SK-N-SH (cell line): ENCODE measurements around the gene PARK7. TPM values are rescaled to one million over a fixed set of nuclear protein-coding genes. Genes with fewer than 3 reads are reported as not detected.

Source experiments
- CTCF ChIA-PET: fragments of 300-600, 350-600 bp; formaldehyde crosslinking; extraction: SDS; loops from one replicate; lab custom pipeline; 2021; lab: Yijun Ruan, JAX
- POLR2A ChIA-PET: fragments of 350-600 bp; sonication (Branson Sonifier 250); formaldehyde crosslinking; extraction: SDS; loops from one replicate; lab custom pipeline; 2020; ENCODE audit warnings: antibody characterized with exemption, inconsistent platforms; lab: Yijun Ruan, JAX
- DNase-seq: peaks from one replicate; pipeline ENCODE4 v3.0.0; 2012
- H2AFZ ChIP-seq: fragments of 200-600 bp; sonication (generic); 2 replicates; pipeline ENCODE4 v1.8.1; 2016; ENCODE audit warnings: antibody characterized with exemption, mild to moderate bottlenecking, low read depth
- H3F3A ChIP-seq: fragments of 200-600 bp; sonication (generic); replicated peaks from 2 replicates; pipeline ENCODE3; 2016; ENCODE audit warnings: antibody characterized with exemption, mild to moderate bottlenecking; ENCODE audit not compliant: insufficient read depth
- H3K27ac ChIP-seq, 2 experiments: fragments of 200-500 bp in 1 of 2; fragments of 200-600 bp in 1 of 2; sonication (Bioruptor generic) in 1 of 2; sonication (generic), shearing (Covaris generic) in 1 of 2; 2 replicates each; pipeline versions ENCODE4 v1.5.1 to v1.6.1; 2014 to 2016; ENCODE audit warnings: low read depth in 2 of 2, inconsistent platforms in 1 of 2, low read length in 1 of 2, mild to moderate bottlenecking in 1 of 2, mixed read lengths in 1 of 2
- H3K27me3 ChIP-seq: fragments of 200-600 bp; sonication (generic), shearing (Covaris generic); 2 replicates; pipeline ENCODE4 v1.6.1; 2016; ENCODE audit warnings: mixed run types; ENCODE audit not compliant: insufficient read depth
- H3K36me3 ChIP-seq, 2 experiments: fragments of 200-500 bp in 1 of 2; fragments of 200-600 bp in 1 of 2; sonication (Bioruptor generic) in 1 of 2; sonication (generic) in 1 of 2; replicated peaks in 1 of 2; 2 replicates each; pipeline versions ENCODE3 to v1.5.1; 2014 to 2016; ENCODE audit warnings: low read length in 1 of 2, mild to moderate bottlenecking in 1 of 2; ENCODE audit not compliant: insufficient read depth in 2 of 2, control insufficient read depth in 1 of 2
- H3K4me1 ChIP-seq, 2 experiments: fragments of 200-500 bp in 1 of 2; fragments of 200-600 bp in 1 of 2; sonication (Bioruptor generic) in 1 of 2; sonication (generic), shearing (Covaris generic) in 1 of 2; 2 replicates each; pipeline versions ENCODE4 v1.5.1 to v1.6.1; 2014 to 2016; ENCODE audit warnings: low read depth in 1 of 2, low read length in 1 of 2, mixed run types in 1 of 2; ENCODE audit not compliant: insufficient read depth in 2 of 2, control insufficient read depth in 1 of 2
- H3K4me2 ChIP-seq: fragments of 200-600 bp; sonication (generic), shearing (Covaris generic); 2 replicates; pipeline ENCODE4 v1.6.1; 2017; ENCODE audit warnings: mixed run types
- H3K4me3 ChIP-seq, 2 experiments: fragments of 200-500 bp in 1 of 2; fragments of 200-600 bp in 1 of 2; sonication (Bioruptor generic) in 1 of 2; sonication (generic), shearing (Covaris generic) in 1 of 2; 2 replicates each; pipeline versions ENCODE4 v1.5.1 to v1.8.1; 2014 to 2016; ENCODE audit warnings: low read depth in 2 of 2, inconsistent platforms in 1 of 2, low read length in 1 of 2, mild to moderate bottlenecking in 1 of 2, mixed read lengths in 1 of 2, moderate library complexity in 1 of 2
- H3K79me2 ChIP-seq: fragments of 200-600 bp; sonication (generic); 2 replicates; pipeline ENCODE4 v1.8.1; 2017; ENCODE audit warnings: mild to moderate bottlenecking; ENCODE audit not compliant: insufficient read depth
- H3K9ac ChIP-seq: fragments of 200-600 bp; sonication (generic); 2 replicates; pipeline ENCODE4 v1.6.1; 2017; ENCODE audit warnings: mixed run types
- H3K9me2 ChIP-seq: fragments of 200-600 bp; sonication (generic); 2 replicates; pipeline ENCODE4 v1.6.1; 2017; ENCODE audit warnings: mixed run types
- H3K9me3 ChIP-seq: fragments of 200-600 bp; sonication (generic); 2 replicates; pipeline ENCODE4 v1.6.1; 2017; ENCODE audit warnings: mixed run types, mild to moderate bottlenecking, moderate library complexity
- H4K20me1 ChIP-seq: fragments of 200-600 bp; sonication (generic); 2 replicates; pipeline ENCODE4 v1.6.1; 2017; ENCODE audit warnings: mild to moderate bottlenecking, mixed run types; ENCODE audit not compliant: insufficient read depth
- EP300 ChIP-seq, 2 experiments: IDR thresholded peaks; 2 replicates each; pipeline versions ENCODE4 v1.4.0 to v1.6.1; 2012; ENCODE audit warnings: borderline replicate concordance in 1 of 2, low read depth in 1 of 2, low read length in 1 of 2
- EZH2phosphoT487 ChIP-seq: fragments of 200-600 bp; sonication (generic); IDR thresholded peaks from 2 replicates; pipeline ENCODE4 v1.6.1; 2017; ENCODE audit warnings: low read depth, mixed run types, mild to moderate bottlenecking, antibody characterized with exemption, moderate library complexity, borderline replicate concordance
- FOXJ3 ChIP-seq: sonication (generic); formaldehyde crosslinking; IDR thresholded peaks from 2 replicates; pipeline ENCODE4 v1.5.1; 2020; ENCODE audit warnings: mild to moderate bottlenecking, missing genetic modification reagents
- GABPA ChIP-seq: IDR thresholded peaks from 2 replicates; pipeline ENCODE4 v1.4.0; 2012; ENCODE audit warnings: low read depth, mild to moderate bottlenecking
- GATA2 ChIP-seq: sonication (generic); formaldehyde crosslinking; IDR thresholded peaks from 2 replicates; pipeline ENCODE4 v1.5.0; 2020; ENCODE audit warnings: mild to moderate bottlenecking, missing genetic modification reagents
- IRF3 ChIP-seq: fragments of 150-350 bp; IDR thresholded peaks from 2 replicates; pipeline ENCODE4 v1.6.1; 2016; ENCODE audit warnings: mild to moderate bottlenecking, low read depth, low read length
- MAX ChIP-seq: IDR thresholded peaks from 2 replicates; pipeline ENCODE4 v1.4.0; 2012; ENCODE audit warnings: low read depth
- MXI1 ChIP-seq: IDR thresholded peaks from 2 replicates; pipeline ENCODE4 v1.6.1; 2012; ENCODE audit warnings: mild to moderate bottlenecking, low read depth, low read length, improper control_type of control experiment
- NRF1 ChIP-seq: IDR thresholded peaks from 2 replicates; pipeline ENCODE4 v1.6.1; 2012; ENCODE audit warnings: low read depth, mild to moderate bottlenecking, low read length
- PBX3 ChIP-seq: IDR thresholded peaks from 2 replicates; pipeline ENCODE4; 2012
- POLR2AphosphoS5 ChIP-seq: IDR thresholded peaks from 2 replicates; pipeline ENCODE4 v1.6.1; 2012; ENCODE audit warnings: low read depth, low read length
- REST ChIP-seq: IDR thresholded peaks from 2 replicates; pipeline ENCODE4 v1.6.1; 2012; ENCODE audit warnings: mild to moderate bottlenecking, low read depth, low read length, moderate library complexity
- RFX5 ChIP-seq: IDR thresholded peaks from 2 replicates; pipeline ENCODE4 v1.6.1; 2012; ENCODE audit warnings: mild to moderate bottlenecking, improper control_type of control experiment, low read length
- RXRA ChIP-seq: IDR thresholded peaks from 2 replicates; pipeline ENCODE4 v1.4.0; 2012; ENCODE audit warnings: low read depth, mild to moderate bottlenecking, borderline replicate concordance
- SMC3 ChIP-seq: IDR thresholded peaks from 2 replicates; pipeline ENCODE4 v1.6.1; 2012; ENCODE audit warnings: low read depth, low read length, improper control_type of control experiment
- TCF12 ChIP-seq: IDR thresholded peaks from 2 replicates; pipeline ENCODE4 v1.4.0; 2012
- USF2 ChIP-seq: fragments of 150-350 bp; IDR thresholded peaks from 2 replicates; pipeline ENCODE4 v1.6.1; 2017; ENCODE audit warnings: antibody characterized with exemption, low read length, low read depth, borderline replicate concordance
- YY1 ChIP-seq: IDR thresholded peaks from 2 replicates; pipeline ENCODE4 v1.4.0; 2012; ENCODE audit warnings: low read depth, mild to moderate bottlenecking
- WGBS: methylation state at CpG from one replicate; pipeline ENCODE4 v1.1.6; 2017; ENCODE audit warnings: low lambda C conversion rate; 5-methylcytosine and 5-hydroxymethylcytosine counted together
- polyA plus RNA-seq, 3 experiments: library from polyadenylated mRNA; depleted of rRNA; stranded (reverse); fragments of >200 nt; gene quantifications; 2 replicates each; pipeline ENCODE4 v1.2.3, GENCODE V29; 2012

The PARK7 gene
- polyA plus RNA-seq, 1 of the 3 experiments (the other 2 are of a cell fraction), result 415 TPM

- TF ChIP-seq MAX (no peak), YY1 (no peak), NRF1 (no peak), MXI1 (no peak; the same call in 1 of the 2 replicates), RFX5 (no peak), USF2 (no peak), EZH2phosphoT487 (no peak), POLR2AphosphoS5 (no peak)
Measured at GRCh38 chr1:7962014-7962335, 464 bp downstream of the PARK7 start (continued).

- DNase-seq, result no peak
- Histone ChIP-seq H3K9me3 (no peaks in the 10 kb centered on the region), H3K36me3 (peaks cover 34 to 39% of the 10 kb centered on the region in 2 experiments), H3K4me1 (peaks cover 0 to 4% of the 10 kb centered on the region in 2 experiments; a peak in 2 of 4 replicates), H3K4me2 (peak overlapping the region; percentile 72), H3K9me2 (no peaks in the 10 kb centered on the region), H3K27me3 (no peaks in the 10 kb centered on the region), H3K79me2 (peaks cover 61% of the 10 kb centered on the region), H2AFZ (no peak overlapping the region), H3K9ac (peak overlapping the region; percentile 91; the same call in 1 of the 2 replicates), H3F3A (peaks cover 8% of the 10 kb centered on the region), H3K27ac (peak overlapping the region in 1 of 2 experiments; percentile 79; a peak in 2 of 4 replicates), H4K20me1 (0 out of 2 replicates have a peak, but pooled peaks cover 8% of the 10 kb centered on the region), H3K4me3 (peak overlapping the region; percentile 71 to 72; a peak in 3 of 4 replicates)
- TF ChIP-seq YY1, result no peak
- no peak for TF ChIP-seq REST
- TF ChIP-seq TCF12, result no peak
- no peak for TF ChIP-seq EP300 (IDR thresholded peaks at IDR 0.05; ENCODE audit: borderline replicate concordance in 1 of 2, low read depth in 1 of 2, low read length in 1 of 2)
- TF ChIP-seq RXRA, result no peak
- no peak for TF ChIP-seq EZH2phosphoT487
- TF ChIP-seq IRF3, result no peak
- TF ChIP-seq GABPA, result no peak
- no peak for TF ChIP-seq USF2
- no peak for TF ChIP-seq PBX3
- no peak for TF ChIP-seq SMC3
- no peak for TF ChIP-seq MXI1
- no peak for TF ChIP-seq FOXJ3 (CRISPR knock-in tag)
- no peak for TF ChIP-seq MAX
- TF ChIP-seq GATA2 (CRISPR knock-in tag), result no peak
- WGBS, result 85% methylated on average over 11 of the region's 11 CpGs
- ChIA-PET POLR2A (no interaction called here), CTCF (interaction anchor here (0.9 to 3.1 kb wide), 2 partner anchors 13 to 20 kb away, joined by 4 to 17 read pairs; no protein-coding TSS in a partner anchor)
Measured at GRCh38 chr1:7962636-7963377, 1.3 kb downstream of the PARK7 start.
